HepG2 (cell line): ENCODE results near the gene WDR81. TPM values are rescaled to one million over a fixed set of nuclear protein-coding genes. Genes with fewer than 3 reads are reported as not detected.
A peak's percentile ranks its signal among the peaks of the same experiment; 100 is the strongest.

Source experiments
- CENPT ChIP-seq: sonication (generic); formaldehyde crosslinking; IDR thresholded peaks from 2 replicates; pipeline ENCODE4 v1.8.0; 2022; ENCODE audit warnings: low read depth, mild to moderate bottlenecking, moderate library complexity, missing genetic modification reagents
- DMTF1 ChIP-seq: sonication (generic); formaldehyde crosslinking; IDR thresholded peaks from 2 replicates; pipeline ENCODE4 v1.4.0; 2020; ENCODE audit warnings: mild to moderate bottlenecking, missing genetic modification reagents
- DPF2 ChIP-seq: sonication (generic); formaldehyde crosslinking; IDR thresholded peaks from 2 replicates; pipeline ENCODE4 v1.4.0; 2020; ENCODE audit warnings: mild to moderate bottlenecking, low read depth, missing genetic modification reagents, borderline replicate concordance
- ELF4 ChIP-seq: sonication (generic); formaldehyde crosslinking; IDR thresholded peaks from 2 replicates; pipeline ENCODE4 v1.5.0; 2020; ENCODE audit warnings: missing genetic modification reagents, mild to moderate bottlenecking, moderate library complexity, borderline replicate concordance
- FOXA3 ChIP-seq: IDR thresholded peaks from 2 replicates; pipeline ENCODE4 v1.6.1; 2016; ENCODE audit warnings: missing genetic modification reagents, missing compliant biosample characterization
- GZF1 ChIP-seq: sonication (generic); formaldehyde crosslinking; IDR thresholded peaks from 2 replicates; pipeline ENCODE4 v1.5.1; 2020; ENCODE audit warnings: mild to moderate bottlenecking, missing genetic modification reagents
- HMGA1 ChIP-seq: sonication (generic); formaldehyde crosslinking; conservative IDR thresholded peaks from 2 replicates; pipeline ENCODE4 v1.4.0; 2020; ENCODE audit warnings: missing genetic modification reagents
- HMGXB4 ChIP-seq, 2 experiments: sonication (generic) in 1 of 2; formaldehyde crosslinking in 1 of 2; IDR thresholded peaks; 2 replicates each; pipeline versions ENCODE4 v1.4.0 to v1.6.1; 2018 to 2020; ENCODE audit warnings: missing genetic modification reagents in 2 of 2, borderline replicate concordance in 1 of 2, low read depth in 1 of 2, mild to moderate bottlenecking in 1 of 2, missing biosample characterization in 1 of 2
- HNRNPL ChIP-seq: fragments of 200-400 bp; formaldehyde crosslinking; IDR thresholded peaks from 2 replicates; pipeline ENCODE4 v1.6.1; 2017; ENCODE audit warnings: mild to moderate bottlenecking, low read depth, low read length
- IRF2 ChIP-seq: IDR thresholded peaks from 2 replicates; pipeline ENCODE4 v1.6.1; 2018; ENCODE audit warnings: missing genetic modification reagents, missing compliant biosample characterization
- MTA1 ChIP-seq: sonication (generic); formaldehyde crosslinking; IDR thresholded peaks from 2 replicates; pipeline ENCODE4 v1.4.0; 2020; ENCODE audit warnings: missing genetic modification reagents, mild to moderate bottlenecking, borderline replicate concordance
- NFIC ChIP-seq: IDR thresholded peaks from 2 replicates; pipeline ENCODE4 v1.6.1; 2012; ENCODE audit warnings: mild to moderate bottlenecking, low read length, inconsistent platforms
- PHB2 ChIP-seq: fragments of 450-650 bp; IDR thresholded peaks from 2 replicates; pipeline ENCODE4 v1.6.1; 2018; ENCODE audit not compliant: partially characterized antibody
- POGK ChIP-seq: sonication (generic); formaldehyde crosslinking; conservative IDR thresholded peaks from 2 replicates; pipeline ENCODE4 v1.8.0; 2022; ENCODE audit warnings: mild to moderate bottlenecking, moderate library complexity, missing genetic modification reagents
- POLR2AphosphoS5 ChIP-seq: IDR thresholded peaks from 2 replicates; pipeline ENCODE4 v1.6.1; 2012; ENCODE audit warnings: low read depth, low read length
- SALL2 ChIP-seq: sonication (generic); formaldehyde crosslinking; IDR thresholded peaks from 2 replicates; pipeline ENCODE4 v1.8.1; 2023; ENCODE audit warnings: mild to moderate bottlenecking, missing genetic modification reagents, inconsistent platforms
- TFAP4 ChIP-seq: sonication (generic); IDR thresholded peaks from 2 replicates; pipeline ENCODE4 v1.6.1; 2016; ENCODE audit warnings: low read depth, borderline replicate concordance
- YEATS2 ChIP-seq: sonication (generic); formaldehyde crosslinking; IDR thresholded peaks from 2 replicates; pipeline ENCODE4 v1.4.0; 2020; ENCODE audit warnings: missing genetic modification reagents, borderline replicate concordance
- ZFP41 ChIP-seq: sonication (generic); formaldehyde crosslinking; IDR thresholded peaks from 2 replicates; pipeline ENCODE4 v1.4.0; 2020; ENCODE audit warnings: mild to moderate bottlenecking, missing genetic modification reagents, borderline replicate concordance
- ZNF180 ChIP-seq: sonication (generic); formaldehyde crosslinking; IDR thresholded peaks from 2 replicates; pipeline ENCODE4 v1.4.0; 2020; ENCODE audit warnings: low read depth, missing genetic modification reagents, borderline replicate concordance
- ZNF264 ChIP-seq: sonication (generic); formaldehyde crosslinking; IDR thresholded peaks from 2 replicates; pipeline ENCODE4 v1.4.0; 2020; ENCODE audit warnings: missing genetic modification reagents
- ZNF44 ChIP-seq: sonication (generic); formaldehyde crosslinking; IDR thresholded peaks from 2 replicates; pipeline ENCODE4 v1.5.1; 2020; ENCODE audit warnings: mild to moderate bottlenecking, missing genetic modification reagents
- ZNF777 ChIP-seq: sonication (generic); formaldehyde crosslinking; IDR thresholded peaks from 2 replicates; pipeline ENCODE4 v1.4.0; 2020; ENCODE audit warnings: missing genetic modification reagents
- polyA plus RNA-seq, 8 experiments: library from polyadenylated mRNA; depleted of rRNA in 3 of 8; stranded (reverse) in 7 of 8; unstranded in 1 of 8; fragments of >200 nt; fragmentation: Illumina TruSeq in 4 of 8; extraction: Trizol in 4 of 8; gene quantifications; 2 replicates each; pipeline versions ENCODE4 v1.2.1 to v1.2.3, GENCODE V29; 2011 to 2016; ENCODE audit warnings: low read depth in 4 of 8, missing spikeins in 1 of 8, mixed read lengths in 1 of 8; ENCODE audit not compliant: insufficient read depth in 1 of 8
- total RNA-seq, 5 experiments: library from RNA; depleted of rRNA; stranded (reverse); fragments of >200 nt; fragmentation: Illumina TruSeq; extraction: Trizol; gene quantifications; 2 replicates each; pipeline ENCODE4 v1.2.3, GENCODE V29; 2016; ENCODE audit warnings: low read depth in 1 of 5

WDR81 gene
- total and polyA plus RNA-seq, 2 of the 13 experiments (the other 11 are each of a cell fraction or from before 2014, with no cell fraction given) = 9.1 to 16.7 TPM

GRCh38 chr17:1742371-1743087, 18.0 kb downstream of the WDR81 start, which contains the start of gene SERPINF2 (continued):
- TF ChIP-seq HMGA1 (CRISPR knock-in tag) (no peak), POGK (0 out of 2 replicates have a peak, but pooled peaks have one; percentile 22), ZNF180 (no peak), ZNF777 (0 out of 2 replicates have a peak, but pooled peaks have one; percentile 11), ZNF44 (CRISPR knock-in tag) (no peak), DMTF1 (CRISPR knock-in tag) (no peak), PHB2 (no peak), CENPT (CRISPR knock-in tag) (no peak), POLR2AphosphoS5 (peak; percentile 91), MTA1 (peak; percentile 13; the same call in 1 of the 2 replicates), HMGXB4 (CRISPR knock-in tag; IDR thresholded peaks at IDR 0.05; ENCODE audit: borderline replicate concordance in 1 of 2, low read depth in 1 of 2) (peak in 1 of 2 experiments; percentile 55; a peak in 2 of 4 replicates), ZNF264 (CRISPR knock-in tag) (peak; percentile 62; the same call in 1 of the 2 replicates), TFAP4 (peak; percentile 96), NFIC (peak; percentile 53; the same call in 1 of the 2 replicates), DPF2 (no peak), HNRNPL (peak; percentile 79; the same call in 1 of the 2 replicates), FOXA3 (CRISPR knock-in tag) (peak; percentile 89), IRF2 (CRISPR knock-in tag) (peak; percentile 71; the same call in 1 of the 2 replicates), YEATS2 (CRISPR knock-in tag) (no peak; the same call in 1 of the 2 replicates), GZF1 (no peak), ELF4 (CRISPR knock-in tag) (no peak), SALL2 (CRISPR knock-in tag) (no peak; the same call in 1 of the 2 replicates), ZFP41 (CRISPR knock-in tag) (no peak)
